ENCODE data around the gene DRD2. TPM values are rescaled to one million over a fixed set of nuclear protein-coding genes. Genes with fewer than 3 reads are reported as not detected.
"Not testable (repeated sequence)": the region's sequence is repeated elsewhere in the genome, so short reads cannot be mapped to it uniquely, and the experiment has no call there.

Gene DRD2
- total RNA-seq = not detected
- long read RNA-seq = 0 reads

DNA sequence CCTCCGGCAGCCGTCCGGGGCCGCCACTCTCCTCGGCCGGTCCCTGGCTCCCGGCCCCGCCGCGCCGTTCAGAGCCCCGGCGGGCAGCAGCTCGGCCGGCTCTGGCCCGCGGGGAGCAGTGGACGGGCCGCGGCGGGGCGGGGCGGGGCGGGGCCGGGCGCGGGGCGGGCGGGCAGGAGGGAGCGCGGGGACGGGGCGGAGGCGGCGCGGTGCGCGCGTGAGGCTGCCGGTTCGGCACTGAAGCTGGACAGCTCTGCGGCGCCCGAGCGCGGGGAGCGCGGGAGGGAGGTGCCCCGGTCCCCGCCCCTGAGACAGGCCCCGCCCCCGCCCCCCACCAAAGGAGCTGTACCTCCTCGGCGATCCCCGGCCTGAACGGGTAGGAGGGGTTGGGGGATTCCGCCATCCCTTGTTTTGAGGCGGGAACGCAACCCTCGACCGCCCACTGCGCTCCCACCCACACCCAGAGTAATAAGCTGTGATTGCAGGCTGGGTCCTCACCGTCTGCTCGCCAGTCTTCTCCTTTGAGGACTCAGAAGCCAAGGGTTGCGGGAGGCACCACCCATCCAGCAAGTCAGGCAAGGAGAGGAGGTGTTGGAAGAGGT, at the start of gene DRD2:
TSS of gene DRD2 (minus strand) at position 239 of the 602 bp plus-strand sequence. CDS start 50,747 bp downstream, outside the sequence.
- intact Hi-C loops (cut with DNase I) = no loop called here
- DNase-seq (ENCODE audit: low spot score) = no peak

GRCh38 chr11:113523906-113524305, 48.7 kb upstream of the DRD2 start:
- DNase-seq (ENCODE audit: low spot score); intact Hi-C loops (cut with DNase I): not testable (repeated sequence)

DNA sequence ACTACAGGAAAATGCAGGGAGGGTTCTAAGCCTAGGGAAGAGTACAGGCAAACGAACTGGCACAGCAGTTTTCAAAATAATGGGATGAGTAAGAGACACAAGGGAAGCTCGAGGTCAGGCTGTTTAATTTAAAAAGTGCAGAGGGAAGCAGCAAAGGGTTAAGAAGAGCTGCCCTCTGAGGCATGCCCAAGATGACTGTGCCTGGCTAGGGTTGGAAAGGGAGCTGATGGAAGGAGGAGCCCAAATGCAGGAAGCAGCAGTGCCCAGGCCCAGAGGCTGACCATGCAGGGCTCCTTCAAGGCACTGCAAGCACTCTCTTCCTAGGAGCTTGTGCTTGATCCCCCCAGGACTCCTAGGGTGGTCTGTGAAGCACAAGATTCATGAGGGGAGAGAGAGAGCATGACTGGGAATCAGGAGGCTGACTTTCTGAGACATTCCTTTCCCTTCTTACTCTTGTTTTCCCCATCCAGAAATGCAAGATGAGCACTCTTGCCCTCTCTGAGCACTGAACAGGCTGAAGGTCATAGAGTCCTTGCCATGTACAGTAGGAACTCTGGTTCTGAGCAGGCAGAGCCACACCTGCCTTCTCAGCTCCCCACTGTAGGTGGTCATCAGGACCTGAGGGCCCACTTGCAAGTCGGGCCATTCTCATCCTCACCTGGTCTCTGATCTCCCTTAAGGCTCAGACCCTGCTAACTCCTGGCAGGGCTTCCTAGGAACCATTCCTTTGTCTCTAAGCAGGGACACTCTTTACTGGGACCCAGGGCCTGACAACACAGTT, 46.7 kb upstream of the DRD2 start:
- intact Hi-C loops (cut with DNase I) = no loop called here
- no peak for DNase-seq (ENCODE audit: low spot score)

DNA sequence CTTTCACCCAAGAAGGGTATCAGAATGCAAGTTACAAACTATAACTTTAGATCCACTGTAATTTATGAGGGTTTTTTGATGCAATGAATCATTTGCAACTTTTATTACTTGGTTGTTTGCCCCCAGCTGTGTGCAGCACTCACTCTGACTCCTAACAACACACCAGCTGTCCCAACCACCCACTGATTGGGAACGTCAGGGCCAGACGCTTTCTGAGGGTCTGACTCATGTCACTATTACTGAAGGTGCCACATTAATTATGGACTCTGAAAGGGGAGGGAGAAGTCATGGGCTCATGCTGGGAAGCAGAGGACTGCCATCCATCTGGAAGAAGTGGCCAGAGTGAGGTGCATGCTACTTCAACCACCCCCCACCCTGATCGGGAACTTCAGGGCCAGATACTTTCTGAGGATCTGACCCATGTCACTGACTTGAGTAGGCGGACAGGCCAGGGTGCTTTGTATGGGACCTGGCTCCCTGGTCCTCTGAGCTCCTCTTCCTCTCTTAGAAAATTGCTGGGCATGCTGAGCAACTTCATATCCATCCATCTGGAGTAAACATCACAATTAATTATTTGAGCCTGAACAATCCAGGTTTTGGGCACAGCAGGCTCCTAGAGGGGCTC, 44.9 kb upstream of the DRD2 start:
- intact Hi-C loops (cut with DNase I) = no loop called here
- DNase-seq (ENCODE audit: low spot score) = no peak

- no peak for DNase-seq (ENCODE audit: low spot score)
- intact Hi-C loops (cut with DNase I) = no loop called here
Observed at GRCh38 chr11:113518716-113519495, 43.7 kb upstream of the DRD2 start.

DNA sequence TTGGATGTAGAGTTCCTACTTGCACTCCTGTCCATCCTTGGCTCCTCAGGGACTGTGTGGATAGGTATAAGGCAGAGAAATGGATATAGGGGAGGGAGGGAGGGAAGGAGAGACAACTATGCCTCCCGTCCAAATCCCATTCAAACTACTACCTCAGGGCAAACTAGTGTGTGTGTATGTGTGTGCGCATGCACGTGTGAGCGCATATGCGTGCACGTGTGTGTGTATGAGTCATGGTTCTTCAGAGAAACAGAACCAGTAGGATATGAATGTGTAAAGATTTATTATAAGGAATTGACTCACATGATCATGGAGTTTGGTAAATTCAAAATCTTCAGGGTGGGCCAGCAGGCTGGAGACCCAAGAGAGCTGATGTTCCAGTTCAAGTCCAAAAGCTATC, 42.2 kb upstream of the DRD2 start:
- intact Hi-C loops (cut with DNase I) = no loop called here
- DNase-seq (ENCODE audit: low spot score) = no peak

- intact Hi-C loops (cut with DNase I) = no loop called here
- DNase-seq (ENCODE audit: low spot score) = no peak
Observed at GRCh38 chr11:113514856-113515255, 39.7 kb upstream of the DRD2 start.

- intact Hi-C loops (cut with DNase I) = no loop called here
- DNase-seq (ENCODE audit: low spot score) = no peak
Observed at GRCh38 chr11:113507341-113507740, 32.1 kb upstream of the DRD2 start.

GRCh38 chr11:113506893-113507292, 31.7 kb upstream of the DRD2 start:
- no peak for DNase-seq (ENCODE audit: low spot score)
- intact Hi-C loops (cut with DNase I) = no loop called here

- no peak for DNase-seq (ENCODE audit: low spot score)
- intact Hi-C loops (cut with DNase I) = no loop called here
Observed at GRCh38 chr11:113506461-113506860, 31.3 kb upstream of the DRD2 start.

DNA sequence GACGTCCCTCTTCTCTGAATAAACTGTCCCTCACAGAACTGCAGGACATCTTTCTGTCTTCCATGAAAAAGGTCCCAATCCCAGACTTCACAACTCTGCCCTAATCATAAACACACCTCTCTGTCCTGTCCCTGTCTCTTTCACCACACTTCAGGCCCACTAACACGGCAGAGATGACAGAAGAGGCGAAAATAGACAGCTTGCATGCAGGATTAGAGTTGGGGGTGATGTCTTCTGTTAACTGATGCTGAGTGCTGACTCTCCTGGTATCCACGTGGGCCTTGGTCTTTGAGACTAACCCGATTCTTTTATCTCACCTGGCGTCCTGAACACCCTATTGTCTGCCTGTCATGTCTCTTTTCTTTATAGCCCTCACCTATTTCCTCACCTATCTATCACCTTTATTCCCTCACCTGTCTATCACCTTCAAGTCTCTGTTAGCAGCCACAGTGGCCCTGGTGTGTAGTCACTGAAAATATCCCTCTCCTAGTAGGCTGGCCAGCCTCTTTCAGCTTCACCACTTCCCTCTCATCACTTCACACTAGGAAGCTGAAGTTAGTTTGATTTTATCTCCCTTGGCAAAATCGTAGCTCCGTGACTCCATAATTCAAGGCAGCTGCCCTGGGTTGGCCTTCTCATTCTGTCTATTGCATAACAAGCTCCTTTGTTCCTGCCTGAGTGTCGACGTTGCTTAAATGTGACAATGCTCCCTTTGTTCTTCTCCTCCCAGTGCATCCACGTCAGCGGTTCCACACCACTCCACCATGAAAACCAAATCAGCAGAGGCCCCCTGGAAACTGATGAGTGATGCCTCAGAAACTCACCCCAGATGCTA, 30.6 kb upstream of the DRD2 start:
- intact Hi-C loops (cut with DNase I) = no loop called here
- no peak for DNase-seq (ENCODE audit: low spot score)

GRCh38 chr11:113505046-113505445, 29.8 kb upstream of the DRD2 start:
- intact Hi-C loops (cut with DNase I) = no loop called here
- DNase-seq (ENCODE audit: low spot score) = no peak

GRCh38 chr11:113504586-113504985, 29.4 kb upstream of the DRD2 start:
- no peak for DNase-seq (ENCODE audit: low spot score)
- intact Hi-C loops (cut with DNase I) = no loop called here

DNA sequence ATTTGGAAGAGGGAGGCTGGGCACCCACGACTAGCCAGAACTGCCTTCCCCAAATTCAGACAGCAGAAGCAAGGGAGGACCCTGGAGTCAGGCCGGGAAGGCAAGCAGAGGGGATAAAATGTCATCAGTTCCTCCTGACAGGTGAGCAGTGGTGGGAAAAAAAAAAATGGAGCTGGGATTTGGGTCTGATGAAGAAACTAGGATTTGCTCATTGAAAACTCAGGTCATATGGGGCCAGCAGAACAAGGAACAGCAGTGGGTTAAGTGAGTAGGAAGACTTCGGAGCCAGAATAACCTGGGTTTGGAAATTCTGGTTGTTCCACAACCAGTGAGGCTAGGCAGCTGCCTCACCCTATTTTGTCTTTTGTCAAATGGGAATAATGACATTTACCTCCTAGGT, 28.9 kb upstream of the DRD2 start:
- intact Hi-C loops (cut with DNase I) = no loop called here
- no peak for DNase-seq (ENCODE audit: low spot score)

- intact Hi-C loops (cut with DNase I) = no loop called here
Observed at GRCh38 chr11:113497066-113497910, 22.1 kb upstream of the DRD2 start.

DNA sequence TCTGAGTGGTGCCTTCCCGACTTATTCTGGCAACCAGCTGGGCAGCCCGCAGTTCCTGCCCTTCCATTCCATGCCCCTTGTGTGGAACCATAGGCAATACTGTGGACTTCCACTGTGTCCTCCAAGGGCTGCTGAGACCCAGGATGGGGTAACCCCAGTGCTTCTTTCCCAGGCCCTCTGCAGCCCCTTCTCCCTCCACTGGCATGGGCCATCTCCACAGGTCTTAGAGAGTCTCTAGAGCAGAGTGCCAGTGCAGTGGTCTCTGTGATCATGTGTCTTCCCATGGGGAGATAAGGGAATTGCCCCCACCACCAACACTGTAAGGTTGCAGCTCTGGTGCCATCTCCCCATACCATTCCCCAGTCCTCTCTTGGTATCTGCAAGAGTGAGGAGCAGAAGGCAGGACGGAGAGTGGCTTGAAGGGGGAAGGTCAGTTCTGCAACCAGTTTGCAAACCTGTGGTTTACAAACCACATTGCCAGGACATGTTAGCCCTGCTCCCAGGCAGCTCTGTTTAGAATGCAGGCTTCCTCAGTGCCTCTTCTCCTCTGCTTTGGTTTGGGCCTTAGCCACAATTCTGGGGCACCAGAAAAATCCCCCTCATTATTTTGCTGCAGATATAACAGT, 20.9 kb upstream of the DRD2 start:
- intact Hi-C loops (cut with DNase I) = no loop called here

More at GRCh38 chr11:113497066-113497910, 22.1 kb upstream of the DRD2 start:
- DNase-seq (ENCODE audit: low spot score) = no peak

GRCh38 chr11:113494021-113494420, 18.8 kb upstream of the DRD2 start:
- DNase-seq (ENCODE audit: low spot score) = no peak
- intact Hi-C loops (cut with DNase I) = no loop called here

More for the DNA sequence above, 20.9 kb upstream of the DRD2 start:
- DNase-seq (ENCODE audit: low spot score) = no peak

GRCh38 chr11:113493206-113493605, 18.0 kb upstream of the DRD2 start:
- no peak for DNase-seq (ENCODE audit: low spot score)
- intact Hi-C loops (cut with DNase I) = no loop called here
